ENCODE results near the gene DNMT3L. TPM values are rescaled to one million over a fixed set of nuclear protein-coding genes. Genes with fewer than 3 reads are reported as not detected.

DNMT3L gene
- total and polyA plus RNA-seq, 2 donors (not counting 1 experiment from before 2014, with no cell fraction given) = not detected

DNA sequence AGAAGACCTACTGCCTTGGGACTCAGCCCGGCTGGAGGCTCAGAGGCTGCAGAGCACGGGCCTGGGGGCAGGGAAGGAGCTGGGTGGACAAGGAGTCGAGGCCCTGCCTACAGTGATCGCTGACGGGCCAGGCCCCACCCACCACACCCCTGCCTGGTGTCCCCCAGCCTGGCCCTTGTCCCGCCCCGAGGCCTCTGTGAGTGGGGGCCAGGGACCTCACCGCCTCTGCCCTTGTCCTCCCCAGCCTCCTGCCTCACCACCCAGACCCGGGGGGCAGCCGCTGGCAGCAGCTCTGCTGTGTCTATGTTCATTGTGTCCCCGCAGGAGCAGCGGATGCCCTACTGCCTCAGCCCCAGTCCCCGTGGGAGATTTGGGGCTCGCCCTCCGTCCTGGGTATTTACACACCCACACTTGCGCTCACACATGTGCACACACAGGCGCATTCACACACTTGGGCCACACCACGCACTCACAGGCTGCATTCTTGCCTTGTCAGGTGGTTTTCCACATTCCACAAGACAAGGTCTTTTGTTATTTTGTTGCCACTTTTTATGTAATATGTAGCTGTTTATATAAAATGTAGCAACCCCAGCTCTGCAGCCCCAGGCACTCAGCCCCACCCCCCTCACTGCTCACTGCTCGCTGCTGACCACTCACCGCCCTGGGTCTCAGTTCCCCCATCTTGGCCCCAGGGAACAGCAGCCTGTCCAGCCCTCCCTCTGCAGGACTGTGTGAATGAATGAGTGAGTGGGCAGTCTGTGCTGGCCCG, 45.4 kb upstream of the DNMT3L start:
- Mint-ChIP-seq H3K4me3 (no peak overlapping the region), H3K4me1 (peaks cover 26% of the 10 kb centered on the region), H3K9me3 (ENCODE audit: insufficient read depth) (no peaks in the 10 kb centered on the region), H3K27me3 (no peaks in the 10 kb centered on the region), H3K27ac (peak overlapping the region; percentile 56)
- Histone ChIP-seq H3K9me3 (ENCODE audit: control extremely low read depth in 1 of 3, control insufficient read depth in 2 of 3, insufficient read depth in 1 of 3, low read length in 2 of 3) (no peaks in the 10 kb centered on the region), H3K27ac (ENCODE audit: low read length in 2 of 2) (no peak overlapping the region), H3K4me3 (ENCODE audit: control extremely low read depth in 1 of 5, extremely low read depth in 1 of 5, insufficient read depth in 1 of 5, low read depth in 2 of 5, low read length in 4 of 5) (no peak overlapping the region), H2AFZ (ENCODE audit: insufficient read depth, low read depth, low read length, poor library complexity, severe bottlenecking) (no peak overlapping the region), H3K79me2 (ENCODE audit: control insufficient read depth, insufficient read depth, low read length) (peaks cover 86% of the 10 kb centered on the region), H3K36me3 (replicated peaks in 1 of 2; ENCODE audit: control extremely low read depth in 1 of 2, control insufficient read depth in 1 of 2, extremely low read depth in 1 of 2, insufficient read depth in 2 of 2, low read length in 1 of 2) (peaks cover 4 to 53% of the 10 kb centered on the region in 2 experiments), H3K4me1 (ENCODE audit: control insufficient read depth in 2 of 2, insufficient read depth in 2 of 2, low read length in 2 of 2) (peaks cover 20 to 31% of the 10 kb centered on the region in 2 donors), H4K20me1 (ENCODE audit: control insufficient read depth, insufficient read depth, low read length, poor library complexity, severe bottlenecking) (peaks cover 92% of the 10 kb centered on the region), H3K4me2 (replicated peaks; ENCODE audit: low read depth, low read length, poor library complexity, severe bottlenecking) (no peak overlapping the region), H3K9ac (ENCODE audit: low read length) (no peak overlapping the region), H3K27me3 (replicated peaks in 1 of 4; ENCODE audit: control extremely low read depth in 1 of 4, control insufficient read depth in 3 of 4, insufficient read depth in 4 of 4, low read length in 3 of 4) (no peaks in the 10 kb centered on the region)
- TF ChIP-seq, protein P1, sequence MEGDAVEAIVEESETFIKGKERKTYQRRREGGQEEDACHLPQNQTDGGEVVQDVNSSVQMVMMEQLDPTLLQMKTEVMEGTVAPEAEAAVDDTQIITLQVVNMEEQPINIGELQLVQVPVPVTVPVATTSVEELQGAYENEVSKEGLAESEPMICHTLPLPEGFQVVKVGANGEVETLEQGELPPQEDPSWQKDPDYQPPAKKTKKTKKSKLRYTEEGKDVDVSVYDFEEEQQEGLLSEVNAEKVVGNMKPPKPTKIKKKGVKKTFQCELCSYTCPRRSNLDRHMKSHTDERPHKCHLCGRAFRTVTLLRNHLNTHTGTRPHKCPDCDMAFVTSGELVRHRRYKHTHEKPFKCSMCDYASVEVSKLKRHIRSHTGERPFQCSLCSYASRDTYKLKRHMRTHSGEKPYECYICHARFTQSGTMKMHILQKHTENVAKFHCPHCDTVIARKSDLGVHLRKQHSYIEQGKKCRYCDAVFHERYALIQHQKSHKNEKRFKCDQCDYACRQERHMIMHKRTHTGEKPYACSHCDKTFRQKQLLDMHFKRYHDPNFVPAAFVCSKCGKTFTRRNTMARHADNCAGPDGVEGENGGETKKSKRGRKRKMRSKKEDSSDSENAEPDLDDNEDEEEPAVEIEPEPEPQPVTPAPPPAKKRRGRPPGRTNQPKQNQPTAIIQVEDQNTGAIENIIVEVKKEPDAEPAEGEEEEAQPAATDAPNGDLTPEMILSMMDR (IDR thresholded peaks at IDR 0.05) = no peak
- TF ChIP-seq EZH2 (IDR thresholded peaks at IDR 0.05; ENCODE audit: borderline replicate concordance, insufficient read depth, low read depth, low read length, poor library complexity, severe bottlenecking) = no peak
- 97% methylated on average over 17 of the region's 21 CpGs for WGBS (ENCODE audit: insufficient coverage)
- intact Hi-C loops (cut with micrococcal nuclease) = loop anchor here (10.0 kb wide), 1 partner anchor 292 kb away; the partner anchor contains the start of gene TRAPPC10
- ATAC-seq (ENCODE audit: low read depth) (no peak), DNase-seq (no peak)
- ChIA-PET CTCF (no interaction called here), POLR2A (no interaction called here)

DNA sequence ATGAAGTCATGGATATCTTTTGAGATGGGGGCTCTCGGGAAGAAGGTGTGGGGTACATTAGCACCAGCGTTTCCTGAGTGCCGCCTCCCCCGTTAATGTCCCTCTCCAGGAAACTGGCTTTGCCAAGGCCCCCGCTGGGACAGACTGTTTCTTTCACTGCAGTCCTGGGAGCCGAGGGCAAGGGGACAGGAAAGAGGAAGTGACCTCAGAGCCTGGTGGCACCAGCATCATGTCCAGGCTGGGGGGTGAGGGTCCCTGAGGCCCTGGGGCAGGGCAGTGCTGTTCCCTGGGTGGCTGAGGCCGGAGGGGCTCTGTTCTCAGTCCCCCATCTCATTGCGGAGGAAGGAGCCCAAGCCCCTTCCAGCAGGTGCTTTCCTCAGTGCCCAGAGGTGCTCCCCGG, 44.0 kb upstream of the DNMT3L start:
- Histone ChIP-seq H3K36me3 (replicated peaks in 1 of 2; ENCODE audit: control extremely low read depth in 1 of 2, control insufficient read depth in 1 of 2, extremely low read depth in 1 of 2, insufficient read depth in 2 of 2, low read length in 1 of 2) (peaks cover 0 to 38% of the 10 kb centered on the region in 2 experiments), H3K4me2 (replicated peaks; ENCODE audit: low read depth, low read length, poor library complexity, severe bottlenecking) (no peak overlapping the region), H3K4me3 (ENCODE audit: control extremely low read depth in 1 of 5, extremely low read depth in 1 of 5, insufficient read depth in 1 of 5, low read depth in 2 of 5, low read length in 4 of 5) (no peak overlapping the region), H3K27me3 (replicated peaks in 1 of 4; ENCODE audit: control extremely low read depth in 1 of 4, control insufficient read depth in 3 of 4, insufficient read depth in 4 of 4, low read length in 3 of 4) (no peaks in the 10 kb centered on the region), H3K9ac (ENCODE audit: low read length) (no peak overlapping the region), H3K4me1 (ENCODE audit: control insufficient read depth in 2 of 2, insufficient read depth in 2 of 2, low read length in 2 of 2) (peaks cover 35 to 46% of the 10 kb centered on the region in 2 donors), H3K79me2 (ENCODE audit: control insufficient read depth, insufficient read depth, low read length) (peaks cover 95% of the 10 kb centered on the region), H3K9me3 (ENCODE audit: control extremely low read depth in 1 of 3, control insufficient read depth in 2 of 3, insufficient read depth in 1 of 3, low read length in 2 of 3) (no peaks in the 10 kb centered on the region), H4K20me1 (ENCODE audit: control insufficient read depth, insufficient read depth, low read length, poor library complexity, severe bottlenecking) (peaks cover 95% of the 10 kb centered on the region), H2AFZ (ENCODE audit: insufficient read depth, low read depth, low read length, poor library complexity, severe bottlenecking) (no peak overlapping the region), H3K27ac (ENCODE audit: low read length in 2 of 2) (no peak overlapping the region)
- Mint-ChIP-seq H3K27ac (no peak overlapping the region), H3K4me1 (peaks cover 39% of the 10 kb centered on the region), H3K4me3 (no peak overlapping the region), H3K9me3 (ENCODE audit: insufficient read depth) (no peaks in the 10 kb centered on the region), H3K27me3 (no peaks in the 10 kb centered on the region)
- CTCF ChIA-PET = interaction anchor here (1.0 kb wide), 1 partner anchor 51 kb away, joined by 3 read pairs; no protein-coding TSS in a partner anchor
- ATAC-seq (ENCODE audit: low read depth) (no peak), DNase-seq (no peak)
- TF ChIP-seq EZH2 (IDR thresholded peaks at IDR 0.05; ENCODE audit: borderline replicate concordance, insufficient read depth, low read depth, low read length, poor library complexity, severe bottlenecking) = no peak
- TF ChIP-seq, protein P1 (IDR thresholded peaks at IDR 0.05) = no peak
- 83% methylated on average over 8 of the region's 9 CpGs for WGBS (ENCODE audit: insufficient coverage)
- intact Hi-C loops (cut with micrococcal nuclease) = loop anchor here (10.0 kb wide), 1 partner anchor 291 kb away; the partner anchor contains the start of gene TRAPPC10
- POLR2A ChIA-PET = no interaction called here

Measured in B cell (primary cell).